ENCODE results near the gene FOS. TPM values are rescaled to one million over a fixed set of nuclear protein-coding genes. Genes with fewer than 3 reads are reported as not detected.

Gene FOS
- total and polyA plus RNA-seq, 2 donors (not counting 1 experiment from before 2014, with no cell fraction given), result 103 to 4,077 TPM

DNA sequence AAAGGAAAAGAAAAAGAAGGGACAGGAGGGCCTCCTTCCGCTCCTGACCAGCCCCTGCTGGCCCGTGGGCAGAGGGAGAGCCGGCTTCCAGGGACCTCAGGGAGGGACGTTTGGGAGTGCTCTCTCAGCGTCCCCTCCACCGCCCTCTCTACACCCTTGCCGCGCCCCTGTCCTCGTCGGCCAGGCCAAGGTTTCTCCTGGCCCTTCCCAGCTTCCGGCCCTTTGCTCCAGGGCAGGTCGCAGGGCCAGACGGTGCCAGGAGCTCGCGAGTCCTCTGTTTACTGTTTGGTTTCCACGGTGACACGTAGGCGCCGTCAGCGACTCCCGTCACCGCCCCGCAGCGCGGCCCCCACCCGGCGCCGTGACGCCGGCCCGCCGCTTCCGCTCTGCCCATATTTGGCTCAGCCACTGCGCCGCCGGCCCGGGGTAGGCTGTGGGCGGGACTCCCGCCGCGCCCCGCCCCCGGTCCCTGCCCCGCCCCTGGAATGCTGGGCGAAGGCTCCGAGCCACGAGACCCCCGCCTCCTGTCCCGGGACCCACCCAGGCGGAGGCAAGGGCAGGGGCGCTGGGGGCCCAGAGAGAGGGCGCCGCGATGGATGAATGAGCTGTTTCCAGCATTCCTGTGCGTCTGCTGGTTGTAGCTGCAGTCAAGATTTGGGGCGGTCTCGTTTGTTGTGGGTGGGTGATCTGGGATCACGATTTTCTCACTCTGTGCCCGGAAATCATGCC lies 15.5 kb downstream of the FOS start:
- Mint-ChIP-seq H3K27me3 (peaks cover 8% of the 10 kb centered on the region), H3K4me3 (peak overlapping the region; percentile 95), H3K4me1 (peaks cover 22% of the 10 kb centered on the region), H3K27ac (peak overlapping the region; percentile 97), H3K9me3 (ENCODE audit: insufficient read depth) (no peaks in the 10 kb centered on the region)
- ATAC-seq (ENCODE audit: low read depth), result peak; percentile 88
- Histone ChIP-seq H3K4me3 (ENCODE audit: control extremely low read depth in 1 of 5, extremely low read depth in 1 of 5, insufficient read depth in 1 of 5, low read depth in 2 of 5, low read length in 4 of 5) (peak overlapping the region; percentile 71 to 88 (median 74)), H4K20me1 (ENCODE audit: control insufficient read depth, insufficient read depth, low read length, poor library complexity, severe bottlenecking) (no peaks in the 10 kb centered on the region), H3K9ac (ENCODE audit: low read length) (peak overlapping the region; percentile 94), H3K4me2 (replicated peaks; ENCODE audit: low read depth, low read length, poor library complexity, severe bottlenecking) (peak overlapping the region; percentile 97), H3K36me3 (replicated peaks in 1 of 2; ENCODE audit: control extremely low read depth in 1 of 2, control insufficient read depth in 1 of 2, extremely low read depth in 1 of 2, insufficient read depth in 2 of 2, low read length in 1 of 2) (no peaks in the 10 kb centered on the region), H3K79me2 (ENCODE audit: control insufficient read depth, insufficient read depth, low read length) (no peaks in the 10 kb centered on the region), H2AFZ (ENCODE audit: insufficient read depth, low read depth, low read length, poor library complexity, severe bottlenecking) (peak overlapping the region; percentile 55), H3K27ac (ENCODE audit: low read length in 2 of 2) (peak overlapping the region; percentile 95 to 99), H3K27me3 (replicated peaks in 1 of 4; ENCODE audit: control extremely low read depth in 1 of 4, control insufficient read depth in 3 of 4, insufficient read depth in 4 of 4, low read length in 3 of 4) (peaks cover 0 to 4% (median 0%) of the 10 kb centered on the region in 4 experiments), H3K9me3 (ENCODE audit: control extremely low read depth in 1 of 3, control insufficient read depth in 2 of 3, insufficient read depth in 1 of 3, low read length in 2 of 3) (no peaks in the 10 kb centered on the region), H3K4me1 (ENCODE audit: control insufficient read depth in 2 of 2, insufficient read depth in 2 of 2, low read length in 2 of 2) (peaks cover 18 to 28% of the 10 kb centered on the region in 2 donors)
- TF ChIP-seq, protein P1, sequence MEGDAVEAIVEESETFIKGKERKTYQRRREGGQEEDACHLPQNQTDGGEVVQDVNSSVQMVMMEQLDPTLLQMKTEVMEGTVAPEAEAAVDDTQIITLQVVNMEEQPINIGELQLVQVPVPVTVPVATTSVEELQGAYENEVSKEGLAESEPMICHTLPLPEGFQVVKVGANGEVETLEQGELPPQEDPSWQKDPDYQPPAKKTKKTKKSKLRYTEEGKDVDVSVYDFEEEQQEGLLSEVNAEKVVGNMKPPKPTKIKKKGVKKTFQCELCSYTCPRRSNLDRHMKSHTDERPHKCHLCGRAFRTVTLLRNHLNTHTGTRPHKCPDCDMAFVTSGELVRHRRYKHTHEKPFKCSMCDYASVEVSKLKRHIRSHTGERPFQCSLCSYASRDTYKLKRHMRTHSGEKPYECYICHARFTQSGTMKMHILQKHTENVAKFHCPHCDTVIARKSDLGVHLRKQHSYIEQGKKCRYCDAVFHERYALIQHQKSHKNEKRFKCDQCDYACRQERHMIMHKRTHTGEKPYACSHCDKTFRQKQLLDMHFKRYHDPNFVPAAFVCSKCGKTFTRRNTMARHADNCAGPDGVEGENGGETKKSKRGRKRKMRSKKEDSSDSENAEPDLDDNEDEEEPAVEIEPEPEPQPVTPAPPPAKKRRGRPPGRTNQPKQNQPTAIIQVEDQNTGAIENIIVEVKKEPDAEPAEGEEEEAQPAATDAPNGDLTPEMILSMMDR (IDR thresholded peaks at IDR 0.05), result no peak
- TF ChIP-seq EZH2 (IDR thresholded peaks at IDR 0.05; ENCODE audit: borderline replicate concordance, insufficient read depth, low read depth, low read length, poor library complexity, severe bottlenecking), result no peak
- CTCF ChIA-PET, result interaction anchor here (0.8 to 16.5 kb wide), 13 partner anchors 9 to 195 kb away, joined by 3 to 321 read pairs (median 6); partner anchors contain the start of genes NEK9 and TMED10
- WGBS (ENCODE audit: insufficient coverage), result under 1% methylated on average over 55 of the region's 59 CpGs
- POLR2A ChIA-PET, result interaction anchor here (0.5 to 1.5 kb wide), 12 partner anchors 10 to 248 kb away, joined by 3 to 19 read pairs (median 6); partner anchors contain the start of genes FOS, NEK9 and TMED10
- intact Hi-C loops (cut with micrococcal nuclease), result loop anchor here (1.0 to 2.0 kb wide), 5 partner anchors 16 to 118 kb away; partner anchors contain the start of genes FOS and TMED10
- peak; percentile 98 for DNase-seq
